Heart left ventricle (tissue), 16 donors: ENCODE data around the gene ZCCHC7. TPM values are rescaled to one million over a fixed set of nuclear protein-coding genes. Genes with fewer than 3 reads are reported as not detected.

ENCODE experiments used
- ATAC-seq, 4 donors: fragments of 200-7000 bp; cut with Tn5 transposase; one replicate each; pipeline ENCODE4 v1.9.1; 2020 to 2022; ENCODE audit warnings: moderate library complexity in 4 of 4, mild to moderate bottlenecking in 3 of 4, moderate number of reproducible peaks in 1 of 4
- DNase-seq, 5 donors: peaks; one replicate each; pipeline ENCODE4 v3.0.0-alpha.2; 2020
- H3K27ac ChIP-seq, 12 donors: fragments of 200-600 bp; sonication (generic) in 4 of 12; one replicate each; pipeline versions ENCODE4 v1.5.0 to v1.8.0; 2016 to 2022; ENCODE audit warnings: mild to moderate bottlenecking in 2 of 12
- H3K27me3 ChIP-seq, 9 donors: fragments of 200-600 bp; sonication (generic) in 2 of 9; one replicate each; pipeline versions ENCODE4 v1.5.1 to v1.8.0; 2016 to 2022; ENCODE audit warnings: mild to moderate bottlenecking in 3 of 9
- H3K36me3 ChIP-seq, 9 donors: fragments of 200-600 bp; sonication (generic) in 2 of 9; one replicate each; pipeline versions ENCODE4 v1.5.0 to v1.8.0; 2018 to 2022; ENCODE audit warnings: mild to moderate bottlenecking in 2 of 9
- H3K4me1 ChIP-seq, 12 donors: fragments of 200-600 bp; sonication (generic) in 4 of 12; one replicate each; pipeline versions ENCODE4 v1.5.0 to v1.8.0; 2016 to 2022; ENCODE audit warnings: mild to moderate bottlenecking in 3 of 12
- H3K4me3 ChIP-seq, 12 donors: fragments of 200-600 bp; sonication (generic) in 4 of 12; one replicate each; pipeline versions ENCODE4 v1.5.0 to v1.8.0; 2017 to 2022; ENCODE audit warnings: mild to moderate bottlenecking in 9 of 12, moderate library complexity in 4 of 12
- H3K9me3 ChIP-seq, 12 donors: fragments of 200-600 bp; sonication (generic) in 4 of 12; one replicate each; pipeline versions ENCODE4 v1.5.0 to v1.8.0; 2016 to 2022; ENCODE audit warnings: mild to moderate bottlenecking in 1 of 12
- POLR2A ChIP-seq, 2 donors: fragments of 450-650 bp; IDR thresholded peaks; one replicate each; pipeline ENCODE4 v1.6.1; 2017; ENCODE audit warnings: antibody characterized with exemption in 2 of 2, mild to moderate bottlenecking in 2 of 2, moderate library complexity in 2 of 2
- WGBS, 4 donors: extraction: QIAGEN DNeasy Blood & Tissue Kit in 2 of 4; methylation state at CpG; one replicate each; pipeline versions ENCODE4 v1.1.5 to v1.1.7; 2013 to 2018; 5-methylcytosine and 5-hydroxymethylcytosine counted together
- intact Hi-C, 10 donors: fragments of 100-400 bp; cut with DNase I; formaldehyde crosslinking; loops; one replicate each; pipeline versions ENCODE4 v1.11.1 to v1.14.2; 2022
- polyA plus RNA-seq, 2 donors: library from polyadenylated mRNA; stranded (reverse); fragments of 200-250 nt; gene quantifications; one replicate each; pipeline ENCODE4 v1.2.3, GENCODE V29; 2013
- total RNA-seq, 9 donors: library from RNA; depleted of rRNA in 2 of 9; stranded (reverse); fragments of >200 nt in 2 of 9; fragmentation: NEBNext Ultra II Directional in 3 of 9; extraction: Animal tissue kit (Norgen Biotek cat#: 25700) in 3 of 9; gene quantifications; one replicate each; pipeline versions ENCODE4 v1.1.0 to v1.2.4, GENCODE V29; 2016 to 2023
- TF ChIP-seq, protein P1 (sequence below), 12 donors: fragments of 200-600 bp; sonication (generic) in 4 of 12; IDR thresholded peaks; one replicate each; pipeline versions ENCODE4 v1.5.0 to v1.8.0; 2018 to 2022; ENCODE audit warnings: antibody characterized with exemption in 12 of 12, mild to moderate bottlenecking in 5 of 12
- donor health status: ischemic (EF 13 %, LVEDD 7.1; RV severe dilation, severe dysfunction).
- donor health status: healthy with polysubstance abuse.
- donor health status: DM: no; HTN: yes; CAD: no.
- donor health status: DM: no; HTN: no; CAD: no.
- donor health status: ischemic (EF 25% LVEDD 6.9; RV normal size, moderate dysfunction).
- donor health status: ischemic (EF 25% LVEDD 5.7; RV mildly dilated, moderate dysfunction).
- donor health status: healthy.
- donor health status: DM: yes; HTN: yes; CAD: no.
- donor health status: ischemic (EF 35%, LVEDD 5.7; RV mildly dilated, moderate dysfunction).
- donor health status: nonischemic (EF 11% LVEDD 7.7; RV severe dilation, severe dysfunction).
- donor health status: DM: yes; HTN: yes; CAD: no.
- donor health status: PGD.
- donor health status: ischemic (EF 29% LVEDD 5.4; RV normal size, mild dysfunction).
- donor health status: nonischemic (EF 23%, LVEDD 6.1; RV moderate dilation, normal function).

Gene ZCCHC7
- total and polyA plus RNA-seq, 11 donors, result 3.5 to 14.8 (median 8.4) TPM

DNA sequence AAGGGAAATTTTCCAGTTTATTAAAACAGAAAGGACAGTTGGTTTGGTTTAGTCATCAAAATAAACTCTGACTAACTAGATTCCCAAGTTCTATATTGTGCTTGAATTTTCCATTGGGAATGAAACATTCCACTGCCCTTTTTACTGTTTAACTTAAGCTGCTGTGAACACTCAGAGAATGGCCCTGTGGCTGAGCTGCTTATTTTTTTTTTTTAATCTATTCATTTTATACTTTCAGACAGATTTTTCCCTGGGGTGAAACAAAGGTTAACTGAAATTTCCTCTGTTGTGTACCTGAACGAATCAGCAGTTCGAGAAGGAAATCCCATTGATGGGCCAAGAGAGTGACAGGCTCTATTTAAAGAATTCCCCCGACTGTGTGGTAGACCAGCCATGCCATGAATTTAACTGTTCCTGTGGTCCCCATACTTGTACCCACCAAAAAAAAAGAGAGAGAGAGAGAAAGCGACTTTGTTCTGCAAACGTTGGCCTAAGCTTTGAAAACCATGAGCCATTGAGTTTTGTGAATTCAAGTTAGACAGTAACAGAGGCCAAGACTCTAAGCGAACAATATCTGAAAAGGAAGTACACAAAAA, 163.5 kb downstream of the ZCCHC7 start:
- ATAC-seq (no peak), DNase-seq (no peak)
- H3K9me3 ChIP-seq, result no peaks in the 10 kb centered on the region
- no peak overlapping the region for H3K4me3 ChIP-seq
- H3K36me3 ChIP-seq, result no peaks in the 10 kb centered on the region
- no peaks in the 10 kb centered on the region for H3K27me3 ChIP-seq
- peaks cover 0 to 15% (median 0%) of the 10 kb centered on the region in 12 donors for H3K4me1 ChIP-seq
- intact Hi-C loops, result loop anchor here in 1 of 10 donors (10.0 kb wide), 1 partner anchor 61 kb away; no protein-coding TSS in a partner anchor
- TF ChIP-seq, protein P1, sequence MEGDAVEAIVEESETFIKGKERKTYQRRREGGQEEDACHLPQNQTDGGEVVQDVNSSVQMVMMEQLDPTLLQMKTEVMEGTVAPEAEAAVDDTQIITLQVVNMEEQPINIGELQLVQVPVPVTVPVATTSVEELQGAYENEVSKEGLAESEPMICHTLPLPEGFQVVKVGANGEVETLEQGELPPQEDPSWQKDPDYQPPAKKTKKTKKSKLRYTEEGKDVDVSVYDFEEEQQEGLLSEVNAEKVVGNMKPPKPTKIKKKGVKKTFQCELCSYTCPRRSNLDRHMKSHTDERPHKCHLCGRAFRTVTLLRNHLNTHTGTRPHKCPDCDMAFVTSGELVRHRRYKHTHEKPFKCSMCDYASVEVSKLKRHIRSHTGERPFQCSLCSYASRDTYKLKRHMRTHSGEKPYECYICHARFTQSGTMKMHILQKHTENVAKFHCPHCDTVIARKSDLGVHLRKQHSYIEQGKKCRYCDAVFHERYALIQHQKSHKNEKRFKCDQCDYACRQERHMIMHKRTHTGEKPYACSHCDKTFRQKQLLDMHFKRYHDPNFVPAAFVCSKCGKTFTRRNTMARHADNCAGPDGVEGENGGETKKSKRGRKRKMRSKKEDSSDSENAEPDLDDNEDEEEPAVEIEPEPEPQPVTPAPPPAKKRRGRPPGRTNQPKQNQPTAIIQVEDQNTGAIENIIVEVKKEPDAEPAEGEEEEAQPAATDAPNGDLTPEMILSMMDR (IDR thresholded peaks at IDR 0.05), result no peak
- TF ChIP-seq POLR2A (IDR thresholded peaks at IDR 0.05), result no peak
- WGBS, 4 donors, result 38 to 47% (median 42%) methylated on average over 6 of the region's 6 CpGs
- no peak overlapping the region for H3K27ac ChIP-seq

DNA sequence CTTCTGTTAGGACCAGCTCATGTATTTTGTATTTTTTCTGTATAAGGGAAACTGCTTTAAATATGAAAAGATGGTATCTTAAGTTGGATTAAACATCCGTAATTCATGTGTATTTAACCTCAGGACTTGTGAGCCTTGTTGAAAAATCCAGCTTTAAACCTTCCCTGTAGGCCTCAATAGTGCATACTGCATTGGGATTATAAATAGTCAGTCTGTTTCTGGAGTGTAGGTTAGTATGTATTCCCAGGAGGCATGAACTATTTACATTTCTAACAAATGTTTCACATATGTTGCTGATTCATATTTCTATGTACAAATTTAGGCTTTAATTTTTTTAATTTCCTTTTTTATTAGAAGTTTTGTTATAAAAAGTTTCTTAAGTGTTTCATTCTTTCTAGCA, 164.3 kb downstream of the ZCCHC7 start:
- Histone ChIP-seq H3K4me3 (no peak overlapping the region), H3K36me3 (no peaks in the 10 kb centered on the region), H3K4me1 (peaks cover 0 to 15% (median 0%) of the 10 kb centered on the region in 12 donors), H3K9me3 (no peaks in the 10 kb centered on the region), H3K27ac (no peak overlapping the region), H3K27me3 (no peaks in the 10 kb centered on the region)
- TF ChIP-seq POLR2A (IDR thresholded peaks at IDR 0.05), result no peak
- TF ChIP-seq, protein P1 (IDR thresholded peaks at IDR 0.05), result no peak
- no peak for ATAC-seq
- intact Hi-C loops, result loop anchor here in 1 of 10 donors (10.0 kb wide), 1 partner anchor 60 kb away; no protein-coding TSS in a partner anchor
- DNase-seq, result no peak
- 77 to 90% (median 86%) methylated on average over 1 of the region's 1 CpG for WGBS, 4 donors

DNA sequence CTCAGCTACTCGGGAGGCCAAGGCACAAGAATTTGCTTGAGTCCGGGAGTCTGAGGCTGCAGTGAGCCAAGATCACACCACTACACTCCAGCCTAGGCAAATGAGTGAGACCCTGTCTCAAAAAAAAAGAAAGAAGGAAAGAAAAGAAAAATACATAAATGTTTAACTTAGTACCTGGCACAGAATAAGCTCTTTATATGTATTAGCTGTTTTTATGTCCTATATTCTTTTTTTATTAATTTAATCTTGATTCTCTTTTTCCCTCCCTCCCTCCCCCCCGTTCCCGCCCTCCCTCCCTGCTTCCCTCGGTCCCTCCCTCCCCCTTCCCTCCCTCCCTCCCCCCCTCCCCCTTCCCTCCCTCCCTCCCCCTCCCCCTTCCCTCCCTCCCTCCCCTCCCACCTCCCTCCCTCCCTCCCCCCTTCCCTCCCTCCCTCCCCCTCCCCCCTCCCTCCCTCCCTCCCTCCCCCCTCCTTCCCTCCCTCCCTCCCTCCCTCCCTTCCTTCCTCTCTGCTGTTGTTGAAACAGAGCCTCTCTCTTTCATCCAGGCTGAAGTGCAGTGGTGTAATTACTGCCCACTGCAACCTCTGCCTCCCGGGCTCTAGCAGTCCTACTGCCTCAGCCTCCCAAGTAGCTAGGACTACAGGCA, 166.3 kb downstream of the ZCCHC7 start:
- intact Hi-C loops, result loop anchor here in 1 of 10 donors (10.0 kb wide), 1 partner anchor 58 kb away; no protein-coding TSS in a partner anchor
- H3K9me3 ChIP-seq, result no peaks in the 10 kb centered on the region
- H3K36me3 ChIP-seq, result no peaks in the 10 kb centered on the region
- ATAC-seq (no peak), DNase-seq (no peak)
- H3K27ac ChIP-seq, result no peak overlapping the region
- peaks cover 0 to 15% (median 0%) of the 10 kb centered on the region in 12 donors for H3K4me1 ChIP-seq
- no peak overlapping the region for H3K4me3 ChIP-seq
- no peak for TF ChIP-seq POLR2A (IDR thresholded peaks at IDR 0.05)
- TF ChIP-seq, protein P1 (IDR thresholded peaks at IDR 0.05), result no peak
- no peaks in the 10 kb centered on the region for H3K27me3 ChIP-seq
- WGBS, 4 donors, result 72 to 100% (median 82%) methylated on average over 6 of the region's 6 CpGs

DNA sequence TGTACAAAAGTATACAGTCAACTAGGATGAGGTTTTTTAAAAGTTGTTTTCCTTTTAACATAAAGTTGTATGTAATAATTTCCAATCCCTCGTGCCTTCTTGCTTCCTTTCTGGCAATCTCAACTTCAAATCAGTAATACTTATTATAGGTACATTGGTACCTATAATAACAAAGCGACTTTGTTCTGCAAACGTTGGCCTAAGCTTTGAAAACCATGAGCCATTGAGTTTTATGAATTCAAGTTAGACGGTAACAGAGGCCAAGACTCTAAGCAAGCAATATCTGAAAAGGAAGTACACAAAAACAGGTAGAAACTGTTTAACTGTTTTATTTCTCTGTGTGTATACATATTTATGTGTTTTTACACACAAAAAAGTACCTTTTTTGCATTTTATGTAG, 166.9 kb downstream of the ZCCHC7 start:
- ATAC-seq (no peak), DNase-seq (no peak)
- Histone ChIP-seq H3K36me3 (no peaks in the 10 kb centered on the region), H3K27me3 (no peaks in the 10 kb centered on the region), H3K4me3 (no peak overlapping the region), H3K27ac (no peak overlapping the region), H3K4me1 (peaks cover 0 to 15% (median 0%) of the 10 kb centered on the region in 12 donors), H3K9me3 (no peaks in the 10 kb centered on the region)
- TF ChIP-seq, protein P1 (IDR thresholded peaks at IDR 0.05), result no peak
- TF ChIP-seq POLR2A (IDR thresholded peaks at IDR 0.05), result no peak
- 76 to 93% (median 79%) methylated on average over 4 of the region's 4 CpGs for WGBS, 4 donors
- intact Hi-C loops, result loop anchor here in 1 of 10 donors (10.0 kb wide), 1 partner anchor 57 kb away; no protein-coding TSS in a partner anchor
